ENCODE data around the gene EBF3.

The EBF3 gene

GRCh38 chr10:129887986-129888783 lies 75.9 kb downstream of the EBF3 start:
- DNase-seq, result no peak

- no peak for DNase-seq
These were observed 76.6 kb downstream of the EBF3 start for GRCh38 chr10:129887381-129887905.

GRCh38 chr10:129886263-129886662 lies 77.8 kb downstream of the EBF3 start:
- DNase-seq, result no peak

- no peak for DNase-seq
These were observed 78.5 kb downstream of the EBF3 start for GRCh38 chr10:129885526-129885925.

- no peak for DNase-seq
These were observed 79.5 kb downstream of the EBF3 start for GRCh38 chr10:129884398-129885078.

- DNase-seq, result no peak
These were observed 80.3 kb downstream of the EBF3 start for GRCh38 chr10:129883626-129884397.

- DNase-seq, result no peak
These were observed 81.0 kb downstream of the EBF3 start for GRCh38 chr10:129883029-129883428.

GRCh38 chr10:129882291-129883010 lies 81.6 kb downstream of the EBF3 start:
- DNase-seq, result no peak

- no peak for DNase-seq
These were observed 82.4 kb downstream of the EBF3 start for GRCh38 chr10:129881641-129882040.

GRCh38 chr10:129880191-129880870 lies 83.7 kb downstream of the EBF3 start:
- DNase-seq, result no peak

GRCh38 chr10:129879655-129880054 lies 84.4 kb downstream of the EBF3 start:
- no peak for DNase-seq

- DNase-seq, result no peak
These were observed 85.2 kb downstream of the EBF3 start for GRCh38 chr10:129878835-129879234.

- DNase-seq, result no peak
These were observed 86.2 kb downstream of the EBF3 start for GRCh38 chr10:129877773-129878371.

GRCh38 chr10:129876838-129877237 lies 87.2 kb downstream of the EBF3 start:
- no peak for DNase-seq

- no peak for DNase-seq
These were observed 87.9 kb downstream of the EBF3 start for GRCh38 chr10:129875993-129876726.

GRCh38 chr10:129873351-129873750 lies 90.7 kb downstream of the EBF3 start:
- DNase-seq, result no peak

GRCh38 chr10:129871966-129872365 lies 92.1 kb downstream of the EBF3 start:
- no peak for DNase-seq

- no peak for DNase-seq
These were observed 93.0 kb downstream of the EBF3 start for GRCh38 chr10:129870961-129871621.

GRCh38 chr10:129870474-129870757 lies 93.7 kb downstream of the EBF3 start:
- no peak for DNase-seq

- DNase-seq, result no peak
These were observed 94.2 kb downstream of the EBF3 start for GRCh38 chr10:129869596-129870473.

All from amniotic stem cell (primary cell).